SK-N-SH treated with all-trans-retinoic acid at 6 μM for 48 hours (cell line): ENCODE measurements around the gene SFR1.

Source experiments
- CSDC2 ChIP-seq: fragments of 250-450 bp; sonication (Bioruptor Pico); IDR thresholded peaks from 2 replicates; pipeline ENCODE4 v1.5.0; 2020; ENCODE audit warnings: mild to moderate bottlenecking, moderate library complexity
- GLIS3 ChIP-seq: fragments of 250-450 bp; sonication (Bioruptor Pico); IDR thresholded peaks from 2 replicates; pipeline ENCODE4 v1.5.0; 2020; ENCODE audit warnings: mild to moderate bottlenecking, moderate library complexity
- RARB ChIP-seq: fragments of 250-450 bp; sonication (Bioruptor Pico); IDR thresholded peaks from 2 replicates; pipeline ENCODE4 v1.8.0; 2021; ENCODE audit warnings: mild to moderate bottlenecking, moderate library complexity
- SNAI2 ChIP-seq: fragments of 250-450 bp; sonication (Bioruptor Pico); IDR thresholded peaks from 2 replicates; pipeline ENCODE4 v1.5.0; 2020; ENCODE audit warnings: mild to moderate bottlenecking, moderate library complexity
- ZFP3 ChIP-seq: fragments of 250-450 bp; sonication (Bioruptor Pico); IDR thresholded peaks from 2 replicates; pipeline ENCODE4 v1.5.0; 2020; ENCODE audit warnings: mild to moderate bottlenecking, moderate library complexity
- ZFP30 ChIP-seq: fragments of 450-650 bp; formaldehyde crosslinking; IDR thresholded peaks from 2 replicates; pipeline ENCODE4 v1.5.0; 2022; ENCODE audit warnings: mild to moderate bottlenecking, moderate library complexity
- ZNF8 ChIP-seq: fragments of 450-650 bp; formaldehyde crosslinking; IDR thresholded peaks from 2 replicates; pipeline ENCODE4 v1.5.0; 2020; ENCODE audit warnings: mild to moderate bottlenecking, moderate library complexity
- TF ChIP-seq, protein P1 (sequence below): fragments of 250-450 bp; sonication (Bioruptor Pico); IDR thresholded peaks from 2 replicates; pipeline ENCODE4 v1.8.0; 2020; ENCODE audit warnings: mild to moderate bottlenecking, moderate library complexity, borderline replicate concordance
- TF ChIP-seq, protein P2 (sequence below): fragments of 250-450 bp; sonication (Bioruptor Pico); IDR thresholded peaks from 2 replicates; pipeline ENCODE4 v1.8.0; 2021; ENCODE audit warnings: low read depth, mild to moderate bottlenecking, moderate library complexity, borderline replicate concordance

DNA sequence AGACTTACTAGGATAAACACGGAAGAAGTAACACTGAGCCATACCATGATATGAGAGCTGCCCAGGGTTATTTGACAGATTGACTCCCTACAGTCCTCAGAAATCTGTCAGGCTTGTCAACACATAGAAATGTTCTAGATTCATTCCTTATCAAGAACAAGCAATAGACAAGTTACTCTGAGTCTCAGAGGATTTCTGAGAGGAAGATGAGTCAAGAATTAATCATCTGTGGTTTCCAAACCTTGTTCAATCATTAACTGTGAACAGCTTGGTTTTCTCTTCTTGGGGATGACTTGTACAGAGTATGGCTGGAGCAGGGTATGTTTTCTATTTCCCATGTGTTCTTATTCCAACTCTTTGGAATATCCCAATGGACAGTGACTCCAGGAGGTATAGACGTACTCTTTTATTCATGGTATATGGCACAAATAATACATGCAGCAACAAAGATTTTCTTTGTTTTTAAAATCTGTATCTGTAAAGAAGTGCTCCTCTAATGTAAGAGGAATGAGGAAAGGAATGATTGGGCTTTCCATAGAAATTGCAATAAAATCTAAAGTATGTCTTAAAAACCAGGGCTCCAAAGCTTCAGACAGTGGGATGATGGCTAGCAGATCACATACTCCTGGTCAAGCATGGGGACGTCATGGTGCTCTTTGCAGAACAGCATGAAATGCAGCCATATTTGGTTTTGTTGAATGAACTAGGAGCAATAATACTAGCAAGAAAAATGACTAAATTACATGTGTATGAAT lies 11.9 kb upstream of the SFR1 start:
- TF ChIP-seq CSDC2 (CRISPR knock-in tag) (no peak), GLIS3 (CRISPR knock-in tag) (no peak), RARB (CRISPR knock-in tag) (no peak), ZFP3 (no peak), SNAI2 (CRISPR knock-in tag) (no peak), ZNF8 (CRISPR knock-in tag) (no peak), ZFP30 (no peak)
- TF ChIP-seq, protein P1, sequence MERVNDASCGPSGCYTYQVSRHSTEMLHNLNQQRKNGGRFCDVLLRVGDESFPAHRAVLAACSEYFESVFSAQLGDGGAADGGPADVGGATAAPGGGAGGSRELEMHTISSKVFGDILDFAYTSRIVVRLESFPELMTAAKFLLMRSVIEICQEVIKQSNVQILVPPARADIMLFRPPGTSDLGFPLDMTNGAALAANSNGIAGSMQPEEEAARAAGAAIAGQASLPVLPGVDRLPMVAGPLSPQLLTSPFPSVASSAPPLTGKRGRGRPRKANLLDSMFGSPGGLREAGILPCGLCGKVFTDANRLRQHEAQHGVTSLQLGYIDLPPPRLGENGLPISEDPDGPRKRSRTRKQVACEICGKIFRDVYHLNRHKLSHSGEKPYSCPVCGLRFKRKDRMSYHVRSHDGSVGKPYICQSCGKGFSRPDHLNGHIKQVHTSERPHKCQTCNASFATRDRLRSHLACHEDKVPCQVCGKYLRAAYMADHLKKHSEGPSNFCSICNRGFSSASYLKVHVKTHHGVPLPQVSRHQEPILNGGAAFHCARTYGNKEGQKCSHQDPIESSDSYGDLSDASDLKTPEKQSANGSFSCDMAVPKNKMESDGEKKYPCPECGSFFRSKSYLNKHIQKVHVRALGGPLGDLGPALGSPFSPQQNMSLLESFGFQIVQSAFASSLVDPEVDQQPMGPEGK (CRISPR knock-in tag): no peak
- TF ChIP-seq, protein P2, sequence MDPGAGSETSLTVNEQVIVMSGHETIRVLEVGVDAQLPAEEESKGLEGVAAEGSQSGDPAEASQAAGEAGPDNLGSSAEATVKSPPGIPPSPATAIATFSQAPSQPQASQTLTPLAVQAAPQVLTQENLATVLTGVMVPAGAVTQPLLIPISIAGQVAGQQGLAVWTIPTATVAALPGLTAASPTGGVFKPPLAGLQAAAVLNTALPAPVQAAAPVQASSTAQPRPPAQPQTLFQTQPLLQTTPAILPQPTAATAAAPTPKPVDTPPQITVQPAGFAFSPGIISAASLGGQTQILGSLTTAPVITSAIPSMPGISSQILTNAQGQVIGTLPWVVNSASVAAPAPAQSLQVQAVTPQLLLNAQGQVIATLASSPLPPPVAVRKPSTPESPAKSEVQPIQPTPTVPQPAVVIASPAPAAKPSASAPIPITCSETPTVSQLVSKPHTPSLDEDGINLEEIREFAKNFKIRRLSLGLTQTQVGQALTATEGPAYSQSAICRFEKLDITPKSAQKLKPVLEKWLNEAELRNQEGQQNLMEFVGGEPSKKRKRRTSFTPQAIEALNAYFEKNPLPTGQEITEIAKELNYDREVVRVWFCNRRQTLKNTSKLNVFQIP (CRISPR knock-in tag): no peak
